GM23338 (cell line): Measurements from ENCODE around the gene EFCC1. TPM values are rescaled to one million over a fixed set of nuclear protein-coding genes. Genes with fewer than 3 reads are reported as not detected.
A peak's percentile ranks its signal among the peaks of the same experiment; 100 is the strongest.

ENCODE experiments used
- ATAC-seq: fragments of 200-7000 bp; cut with Tn5 transposase; 3 replicates; pipeline ENCODE4 v1.9.1; 2020
- DNase-seq: peaks from one replicate; pipeline ENCODE4 v3.0.0-alpha.2; 2015; ENCODE audit warnings: low spot score
- H2AFZ ChIP-seq: fragments of 200-600 bp; sonication (generic); 2 replicates; pipeline ENCODE4 v1.8.0; 2016; ENCODE audit warnings: antibody characterized with exemption, mild to moderate bottlenecking, moderate library complexity
- H3F3A ChIP-seq: fragments of 200-600 bp; sonication (generic); replicated peaks from 2 replicates; pipeline ENCODE4 v1.8.0; 2017; ENCODE audit warnings: antibody characterized with exemption, mixed run types, low read depth
- H3K27ac ChIP-seq: fragments of 200-600 bp; sonication (generic); 2 replicates; pipeline ENCODE4 v1.6.1; 2016; ENCODE audit warnings: low read depth
- H3K27me3 ChIP-seq: fragments of 200-600 bp; sonication (generic); 2 replicates; pipeline ENCODE4 v1.8.0; 2016; ENCODE audit warnings: mild to moderate bottlenecking, mixed run types, moderate library complexity; ENCODE audit not compliant: insufficient read depth
- H3K36me3 ChIP-seq: fragments of 200-600 bp; sonication (generic); 2 replicates; pipeline ENCODE4 v1.8.0; 2016; ENCODE audit warnings: mild to moderate bottlenecking; ENCODE audit not compliant: insufficient read depth
- H3K4me1 ChIP-seq: fragments of 200-600 bp; sonication (generic); 2 replicates; pipeline ENCODE4 v1.8.0; 2016; ENCODE audit warnings: mild to moderate bottlenecking, moderate library complexity; ENCODE audit not compliant: insufficient read depth
- H3K4me2 ChIP-seq: fragments of 200-600 bp; sonication (generic); 2 replicates; pipeline ENCODE4 v1.7.1; 2017; ENCODE audit warnings: mixed run types
- H3K4me3 ChIP-seq: fragments of 200-600 bp; sonication (generic); 2 replicates; pipeline ENCODE4 v1.6.1; 2016; ENCODE audit warnings: mixed run types
- H3K79me2 ChIP-seq: fragments of 200-600 bp; sonication (generic); replicated peaks from 2 replicates; pipeline ENCODE4 v1.8.0; 2017; ENCODE audit warnings: mild to moderate bottlenecking; ENCODE audit not compliant: insufficient read depth
- H3K9me2 ChIP-seq: fragments of 200-600 bp; sonication (generic); 2 replicates; pipeline ENCODE4 v1.8.0; 2017; ENCODE audit not compliant: insufficient read depth
- H4K20me1 ChIP-seq: fragments of 200-600 bp; sonication (generic); replicated peaks from 2 replicates; pipeline ENCODE4 v1.8.0; 2017; ENCODE audit warnings: mild to moderate bottlenecking; ENCODE audit not compliant: insufficient read depth
- H3K27ac Mint-ChIP-seq: 2 replicates; pipeline ENCODE4 v1.8.0; 2020; ENCODE audit warnings: inconsistent platforms, mild to moderate bottlenecking, moderate library complexity, mixed read lengths
- H3K27me3 Mint-ChIP-seq: 3 replicates; pipeline ENCODE4 v1.8.0; 2022; ENCODE audit warnings: low read depth, mild to moderate bottlenecking, moderate library complexity, mixed read lengths, inconsistent platforms; ENCODE audit not compliant: insufficient read depth, poor library complexity
- H3K36me3 Mint-ChIP-seq: 3 replicates; pipeline ENCODE4 v1.8.0; 2021; ENCODE audit warnings: low read depth, mild to moderate bottlenecking, inconsistent platforms, moderate library complexity, mixed read lengths
- H3K4me1 Mint-ChIP-seq: 3 replicates; pipeline ENCODE4 v1.8.0; 2020; ENCODE audit warnings: mild to moderate bottlenecking, inconsistent platforms, mixed read lengths
- H3K4me3 Mint-ChIP-seq: 3 replicates; pipeline ENCODE4 v1.8.0; 2021; ENCODE audit warnings: moderate library complexity, mild to moderate bottlenecking, inconsistent platforms, mixed read lengths
- H3K9me3 Mint-ChIP-seq: 3 replicates; pipeline ENCODE4 v1.8.0; 2020; ENCODE audit warnings: moderate library complexity, mild to moderate bottlenecking, inconsistent platforms, mixed read lengths
- CTCF ChIP-seq, 2 experiments: fragments of 200-600 bp in 1 of 2; sonication (generic) in 1 of 2; conservative IDR thresholded peaks; 2 replicates each; pipeline versions ENCODE4 v1.5.1 to v1.6.1; 2016 to 2017; ENCODE audit warnings: antibody characterized with exemption in 2 of 2, low read depth in 2 of 2, mild to moderate bottlenecking in 2 of 2, moderate library complexity in 1 of 2
- EZH2 ChIP-seq: fragments of 200-600 bp; sonication (generic); IDR thresholded peaks from one replicate; pipeline ENCODE4 v1.8.0; 2017; ENCODE audit warnings: antibody characterized with exemption, mild to moderate bottlenecking, low read depth; ENCODE audit not compliant: unreplicated experiment
- JUNB ChIP-seq: IDR thresholded peaks from one replicate; pipeline ENCODE4 v1.6.1; 2016; ENCODE audit warnings: antibody characterized with exemption; ENCODE audit not compliant: unreplicated experiment
- POLR2AphosphoS5 ChIP-seq: IDR thresholded peaks from 2 replicates; pipeline ENCODE4 v1.6.1; 2016; ENCODE audit warnings: antibody characterized with exemption, low read depth
- STAT1 ChIP-seq: IDR thresholded peaks from one replicate; pipeline ENCODE4 v1.6.1; 2016; ENCODE audit warnings: antibody characterized with exemption; ENCODE audit not compliant: unreplicated experiment
- ZNF114 ChIP-seq: fragments of 250-450 bp; sonication (Bioruptor Pico); IDR thresholded peaks from 2 replicates; pipeline ENCODE4 v1.5.0; 2020; ENCODE audit warnings: mild to moderate bottlenecking, moderate library complexity
- ZNF331 ChIP-seq: fragments of 250-450 bp; sonication (Bioruptor Pico); IDR thresholded peaks from 2 replicates; pipeline ENCODE4 v1.5.0; 2020; ENCODE audit warnings: low read depth, mild to moderate bottlenecking, moderate library complexity
- ZNF462 ChIP-seq: fragments of 250-450 bp; sonication (Bioruptor Pico); IDR thresholded peaks from 2 replicates; pipeline ENCODE4 v1.5.0; 2020; ENCODE audit warnings: mild to moderate bottlenecking, moderate library complexity
- polyA plus RNA-seq: library from polyadenylated mRNA; unstranded; fragments of >200 nt; fragmentation: Nextera tagmentation; extraction: Ambion mirVana; gene quantifications from 2 replicates; pipeline ENCODE4 v1.2.1, GENCODE V29; 2016
- total RNA-seq: library from RNA; depleted of rRNA; stranded (reverse); fragments of >200 nt; shearing (Covaris generic); gene quantifications from 2 replicates; pipeline ENCODE4 v1.2.3, GENCODE V29; 2014

EFCC1 gene
- total and polyA plus RNA-seq, 2 experiments from 2014 or later: not detected

- no peak overlapping the region for H3K27ac ChIP-seq
- no peaks in the 10 kb centered on the region for H3K27me3 ChIP-seq
- H3K9me3 Mint-ChIP-seq: no peaks in the 10 kb centered on the region
- TF ChIP-seq EZH2: no peak
- no peak for TF ChIP-seq POLR2AphosphoS5
- no peak for TF ChIP-seq ZNF331 (CRISPR knock-in tag)
- TF ChIP-seq CTCF (conservative IDR thresholded peaks at IDR 0.05; ENCODE audit: low read depth in 2 of 2): no peak
- no peak for TF ChIP-seq STAT1
- TF ChIP-seq JUNB: no peak
- no peak for TF ChIP-seq ZNF114 (CRISPR knock-in tag)
- TF ChIP-seq ZNF462 (CRISPR knock-in tag): no peak
- H4K20me1 ChIP-seq: no peaks in the 10 kb centered on the region
- no peak overlapping the region for H3K4me2 ChIP-seq
- H3K79me2 ChIP-seq: no peaks in the 10 kb centered on the region
- no peaks in the 10 kb centered on the region for H3K36me3 Mint-ChIP-seq
- peaks cover 13% of the 10 kb centered on the region for H3K4me1 Mint-ChIP-seq
- no peak overlapping the region for H3K4me3 Mint-ChIP-seq
- H3K4me1 ChIP-seq: no peaks in the 10 kb centered on the region; the same call in 1 of the 2 replicates
- no peaks in the 10 kb centered on the region for H3K36me3 ChIP-seq
- no peaks in the 10 kb centered on the region for H3K9me2 ChIP-seq
- no peak for DNase-seq
- H3K4me3 ChIP-seq: no peak overlapping the region
- 0 out of 2 replicates have a peak overlapping the region, but pooled peaks have one; percentile 52 for H2AFZ ChIP-seq
- H3K27ac Mint-ChIP-seq: no peak overlapping the region
- H3F3A ChIP-seq: no peaks in the 10 kb centered on the region
- peak; percentile 44 for ATAC-seq
- H3K27me3 Mint-ChIP-seq: peaks cover 9% of the 10 kb centered on the region
Observed at GRCh38 chr3:129034642-129035041, 33.5 kb downstream of the EFCC1 start.
